ENCODE results near the gene RUNX1.

Gene RUNX1

DNA sequence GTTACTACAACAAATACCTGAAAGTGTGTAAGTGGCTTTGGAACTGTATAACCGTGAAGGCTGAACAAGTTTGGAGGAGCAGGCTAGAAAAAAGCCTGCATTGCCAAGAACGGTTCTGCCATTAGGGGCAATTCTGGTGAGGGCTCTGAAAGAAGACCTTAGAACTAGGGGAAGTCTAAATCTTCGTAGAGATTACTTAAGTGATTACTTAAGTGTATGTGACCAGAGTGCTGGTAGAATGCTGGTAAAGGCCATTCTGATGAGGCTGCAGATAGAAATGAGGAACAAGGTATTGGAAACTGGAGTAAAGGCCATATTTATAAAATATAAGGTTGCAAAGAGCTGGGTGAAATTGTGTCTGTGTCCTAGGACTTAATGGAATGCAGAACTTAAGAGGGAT is 222.3 kb downstream of the RUNX1 start:
- Histone ChIP-seq H2BK12ac (ENCODE audit: low read length) (no peak overlapping the region), H3K79me2 (ENCODE audit: control insufficient read depth, insufficient read depth, low read length, poor library complexity) (no peaks in the 10 kb centered on the region), H3K79me1 (ENCODE audit: low read length) (peaks cover 2% of the 10 kb centered on the region), H4K12ac (ENCODE audit: low read depth, low read length) (no peak overlapping the region), H2AFZ (ENCODE audit: insufficient read depth, low read length, poor library complexity) (no peak overlapping the region), H2AK5ac (ENCODE audit: low read length) (no peak overlapping the region), H3K36me3 (ENCODE audit: control insufficient read depth in 1 of 2, insufficient read depth in 2 of 2, low read length in 2 of 2) (peaks cover 15 to 39% of the 10 kb centered on the region in 2 experiments), H2BK120ac (ENCODE audit: insufficient read depth, low read length, poor library complexity) (no peak overlapping the region), H3K4ac (ENCODE audit: low read depth, low read length) (no peak overlapping the region), H3K18ac (ENCODE audit: low read length) (no peak overlapping the region), H3K4me2 (ENCODE audit: low read length) (no peak overlapping the region), H3K27ac (ENCODE audit: low read depth, low read length) (no peak overlapping the region), H3K4me3 (ENCODE audit: low read depth, low read length) (no peak overlapping the region), H4K91ac (ENCODE audit: low read depth, low read length) (no peak overlapping the region), H3K9ac (ENCODE audit: low read length) (no peak overlapping the region), H3K9me3 (ENCODE audit: insufficient read depth, low read depth, low read length) (peaks cover 5% of the 10 kb centered on the region), H3K4me1 (ENCODE audit: control insufficient read depth in 1 of 2, insufficient read depth in 2 of 2, low read length in 2 of 2) (no peaks in the 10 kb centered on the region), H4K8ac (ENCODE audit: low read depth, low read length) (no peak overlapping the region), H2BK5ac (ENCODE audit: low read depth, low read length, poor library complexity) (no peak overlapping the region), H3K23ac (ENCODE audit: low read length) (no peak overlapping the region), H3K27me3 (ENCODE audit: insufficient read depth, low read length) (no peaks in the 10 kb centered on the region), H3K14ac (ENCODE audit: low read length) (no peak overlapping the region)
- WGBS (ENCODE audit: extremely low coverage, insufficient coverage, insufficient read length), result no CpG with 5 or more reads among the region's 3 CpGs
- peak; percentile 82 to 93 for DNase-seq

DNA sequence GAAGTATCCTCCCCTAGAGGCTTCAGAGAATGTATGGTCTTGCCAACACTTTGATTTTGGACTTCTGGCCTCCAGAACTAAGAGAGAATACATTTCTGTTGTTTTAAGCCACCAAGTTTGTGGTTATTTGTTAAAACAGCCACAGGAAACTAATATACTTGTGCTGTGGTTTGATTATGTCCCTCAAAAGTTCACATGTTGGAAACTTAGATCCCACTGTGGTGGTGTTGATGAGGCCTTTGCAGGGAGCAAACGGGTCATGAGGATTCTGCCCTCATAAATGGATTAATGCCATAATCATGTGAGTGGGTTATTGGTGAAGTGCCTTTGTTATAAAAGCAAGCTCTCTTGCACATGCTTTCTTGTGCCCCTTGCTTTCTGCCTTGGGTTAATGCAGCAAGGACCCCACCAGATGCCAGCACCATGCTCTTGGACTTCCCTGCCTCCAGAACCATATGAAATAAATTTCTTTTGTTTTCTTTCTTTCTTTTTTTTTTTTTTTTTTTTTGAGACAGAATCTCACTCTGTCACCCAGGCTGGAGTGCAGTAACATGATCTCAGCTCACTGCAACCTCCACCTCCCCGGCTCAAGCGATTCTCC is 223.1 kb downstream of the RUNX1 start:
- H3K36me3 ChIP-seq (ENCODE audit: control insufficient read depth in 1 of 2, insufficient read depth in 2 of 2, low read length in 2 of 2), result peaks cover 18 to 44% of the 10 kb centered on the region in 2 experiments
- WGBS (ENCODE audit: extremely low coverage, insufficient coverage, insufficient read length), result no CpG with 5 or more reads among the region's 3 CpGs
- no peak overlapping the region for H4K12ac ChIP-seq (ENCODE audit: low read depth, low read length)
- no peak overlapping the region for H3K27ac ChIP-seq (ENCODE audit: low read depth, low read length)
- H3K23ac ChIP-seq (ENCODE audit: low read length), result no peak overlapping the region
- H4K91ac ChIP-seq (ENCODE audit: low read depth, low read length), result no peak overlapping the region
- no peak overlapping the region for H3K4me2 ChIP-seq (ENCODE audit: low read length)
- no peak overlapping the region for H3K9ac ChIP-seq (ENCODE audit: low read length)
- H2AK5ac ChIP-seq (ENCODE audit: low read length), result no peak overlapping the region
- H3K79me1 ChIP-seq (ENCODE audit: low read length), result peaks cover 2% of the 10 kb centered on the region
- no peak for DNase-seq
- peaks cover 5% of the 10 kb centered on the region for H3K9me3 ChIP-seq (ENCODE audit: insufficient read depth, low read depth, low read length)
- no peaks in the 10 kb centered on the region for H3K27me3 ChIP-seq (ENCODE audit: insufficient read depth, low read length)
- no peak overlapping the region for H3K18ac ChIP-seq (ENCODE audit: low read length)
- H2BK120ac ChIP-seq (ENCODE audit: insufficient read depth, low read length, poor library complexity), result no peak overlapping the region
- H2BK5ac ChIP-seq (ENCODE audit: low read depth, low read length, poor library complexity), result no peak overlapping the region
- H2BK12ac ChIP-seq (ENCODE audit: low read length), result no peak overlapping the region
- H3K79me2 ChIP-seq (ENCODE audit: control insufficient read depth, insufficient read depth, low read length, poor library complexity), result no peaks in the 10 kb centered on the region
- no peak overlapping the region for H3K14ac ChIP-seq (ENCODE audit: low read length)
- H4K8ac ChIP-seq (ENCODE audit: low read depth, low read length), result no peak overlapping the region
- H3K4ac ChIP-seq (ENCODE audit: low read depth, low read length), result no peak overlapping the region
- no peaks in the 10 kb centered on the region for H3K4me1 ChIP-seq (ENCODE audit: control insufficient read depth in 1 of 2, insufficient read depth in 2 of 2, low read length in 2 of 2)
- no peak overlapping the region for H3K4me3 ChIP-seq (ENCODE audit: low read depth, low read length)
- no peak overlapping the region for H2AFZ ChIP-seq (ENCODE audit: insufficient read depth, low read length, poor library complexity)

DNA sequence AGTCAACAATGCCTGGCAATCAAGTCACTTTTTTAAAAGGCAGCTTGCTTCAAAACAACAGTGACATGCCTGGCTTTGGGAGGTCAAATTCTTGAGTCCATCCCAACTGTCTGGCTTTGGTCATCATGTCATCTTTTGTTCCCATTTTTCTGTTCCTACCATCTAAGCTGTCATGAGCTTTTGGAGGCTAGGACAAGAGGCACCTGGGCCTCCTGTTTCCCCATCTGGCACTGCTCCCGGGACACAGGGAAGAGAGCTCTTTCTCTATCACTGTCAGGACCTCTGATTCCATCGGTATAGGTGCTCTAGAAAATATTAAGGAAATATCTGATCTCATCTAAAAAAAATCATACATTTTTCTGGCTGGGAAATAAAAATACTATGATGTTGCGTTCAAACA is 224.0 kb downstream of the RUNX1 start:
- H3K23ac ChIP-seq (ENCODE audit: low read length), result no peak overlapping the region
- H3K79me2 ChIP-seq (ENCODE audit: control insufficient read depth, insufficient read depth, low read length, poor library complexity), result no peaks in the 10 kb centered on the region
- no peak overlapping the region for H3K4me3 ChIP-seq (ENCODE audit: low read depth, low read length)
- no peak overlapping the region for H3K4me2 ChIP-seq (ENCODE audit: low read length)
- H3K4me1 ChIP-seq (ENCODE audit: control insufficient read depth in 1 of 2, insufficient read depth in 2 of 2, low read length in 2 of 2), result peaks cover 0 to 2% of the 10 kb centered on the region in 2 experiments
- H2BK5ac ChIP-seq (ENCODE audit: low read depth, low read length, poor library complexity), result no peak overlapping the region
- no peak overlapping the region for H2BK120ac ChIP-seq (ENCODE audit: insufficient read depth, low read length, poor library complexity)
- no peak for DNase-seq
- H2AFZ ChIP-seq (ENCODE audit: insufficient read depth, low read length, poor library complexity), result no peak overlapping the region
- peaks cover 5% of the 10 kb centered on the region for H3K9me3 ChIP-seq (ENCODE audit: insufficient read depth, low read depth, low read length)
- peaks cover 19 to 46% of the 10 kb centered on the region in 2 experiments for H3K36me3 ChIP-seq (ENCODE audit: control insufficient read depth in 1 of 2, insufficient read depth in 2 of 2, low read length in 2 of 2)
- H2AK5ac ChIP-seq (ENCODE audit: low read length), result no peak overlapping the region
- H3K18ac ChIP-seq (ENCODE audit: low read length), result no peak overlapping the region
- H3K9ac ChIP-seq (ENCODE audit: low read length), result no peak overlapping the region
- WGBS (ENCODE audit: extremely low coverage, insufficient coverage, insufficient read length), result no CpG with 5 or more reads among the region's 3 CpGs
- H2BK12ac ChIP-seq (ENCODE audit: low read length), result no peak overlapping the region
- no peak overlapping the region for H3K27ac ChIP-seq (ENCODE audit: low read depth, low read length)
- H3K27me3 ChIP-seq (ENCODE audit: insufficient read depth, low read length), result no peaks in the 10 kb centered on the region
- no peak overlapping the region for H3K4ac ChIP-seq (ENCODE audit: low read depth, low read length)
- no peak overlapping the region for H4K91ac ChIP-seq (ENCODE audit: low read depth, low read length)
- H3K14ac ChIP-seq (ENCODE audit: low read length), result no peak overlapping the region
- no peak overlapping the region for H4K8ac ChIP-seq (ENCODE audit: low read depth, low read length)
- H3K79me1 ChIP-seq (ENCODE audit: low read length), result peaks cover 2% of the 10 kb centered on the region
- no peak overlapping the region for H4K12ac ChIP-seq (ENCODE audit: low read depth, low read length)

DNA sequence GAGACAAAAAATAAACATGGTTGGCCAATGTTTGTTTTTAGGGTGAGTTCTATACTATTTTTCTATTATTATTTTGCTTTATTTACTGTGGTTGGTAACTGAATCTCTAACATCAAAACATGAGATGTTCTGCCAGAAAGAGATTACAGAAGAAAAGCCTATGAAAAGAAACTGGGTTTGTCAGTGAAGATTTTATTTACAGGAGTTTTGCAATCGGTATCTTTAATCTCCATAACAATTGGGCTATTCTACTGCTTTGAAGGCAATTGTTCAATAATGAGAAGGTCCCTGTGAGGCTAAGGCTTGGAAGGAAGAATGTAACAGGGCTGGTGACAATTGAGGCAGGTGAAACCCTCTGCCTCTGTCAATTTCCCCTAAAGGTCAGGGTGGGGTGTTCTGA is 224.8 kb downstream of the RUNX1 start:
- no peak overlapping the region for H3K27ac ChIP-seq (ENCODE audit: low read depth, low read length)
- no peak overlapping the region for H2BK5ac ChIP-seq (ENCODE audit: low read depth, low read length, poor library complexity)
- no peaks in the 10 kb centered on the region for H3K27me3 ChIP-seq (ENCODE audit: insufficient read depth, low read length)
- peaks cover 2% of the 10 kb centered on the region for H3K79me1 ChIP-seq (ENCODE audit: low read length)
- peaks cover 7 to 10% of the 10 kb centered on the region in 2 experiments for H3K4me1 ChIP-seq (ENCODE audit: control insufficient read depth in 1 of 2, insufficient read depth in 2 of 2, low read length in 2 of 2)
- H3K23ac ChIP-seq (ENCODE audit: low read length), result no peak overlapping the region
- H2BK120ac ChIP-seq (ENCODE audit: insufficient read depth, low read length, poor library complexity), result no peak overlapping the region
- H3K9ac ChIP-seq (ENCODE audit: low read length), result no peak overlapping the region
- H2AK5ac ChIP-seq (ENCODE audit: low read length), result no peak overlapping the region
- no peak overlapping the region for H3K4me3 ChIP-seq (ENCODE audit: low read depth, low read length)
- peaks cover 22 to 50% of the 10 kb centered on the region in 2 experiments for H3K36me3 ChIP-seq (ENCODE audit: control insufficient read depth in 1 of 2, insufficient read depth in 2 of 2, low read length in 2 of 2)
- H3K18ac ChIP-seq (ENCODE audit: low read length), result no peak overlapping the region
- no peak overlapping the region for H4K12ac ChIP-seq (ENCODE audit: low read depth, low read length)
- H4K8ac ChIP-seq (ENCODE audit: low read depth, low read length), result no peak overlapping the region
- no peak overlapping the region for H4K91ac ChIP-seq (ENCODE audit: low read depth, low read length)
- H2BK12ac ChIP-seq (ENCODE audit: low read length), result no peak overlapping the region
- peaks cover 5% of the 10 kb centered on the region for H3K9me3 ChIP-seq (ENCODE audit: insufficient read depth, low read depth, low read length)
- DNase-seq, result no peak
- no peak overlapping the region for H2AFZ ChIP-seq (ENCODE audit: insufficient read depth, low read length, poor library complexity)
- no peak overlapping the region for H3K4ac ChIP-seq (ENCODE audit: low read depth, low read length)
- H3K79me2 ChIP-seq (ENCODE audit: control insufficient read depth, insufficient read depth, low read length, poor library complexity), result no peaks in the 10 kb centered on the region
- H3K14ac ChIP-seq (ENCODE audit: low read length), result no peak overlapping the region
- no CpG with 5 or more reads among the region's 1 CpG for WGBS (ENCODE audit: extremely low coverage, insufficient coverage, insufficient read length)
- H3K4me2 ChIP-seq (ENCODE audit: low read length), result no peak overlapping the region
